ENCODE measurements around the gene ANKRD44. TPM values are rescaled to one million over a fixed set of nuclear protein-coding genes. Genes with fewer than 3 reads are reported as not detected.
"Not testable (repeated sequence)": the region's sequence is repeated elsewhere in the genome, so short reads cannot be mapped to it uniquely, and the experiment has no call there.

The ANKRD44 gene
- total RNA-seq, 1 experiment from 2014 or later: 2.4 TPM

DNA sequence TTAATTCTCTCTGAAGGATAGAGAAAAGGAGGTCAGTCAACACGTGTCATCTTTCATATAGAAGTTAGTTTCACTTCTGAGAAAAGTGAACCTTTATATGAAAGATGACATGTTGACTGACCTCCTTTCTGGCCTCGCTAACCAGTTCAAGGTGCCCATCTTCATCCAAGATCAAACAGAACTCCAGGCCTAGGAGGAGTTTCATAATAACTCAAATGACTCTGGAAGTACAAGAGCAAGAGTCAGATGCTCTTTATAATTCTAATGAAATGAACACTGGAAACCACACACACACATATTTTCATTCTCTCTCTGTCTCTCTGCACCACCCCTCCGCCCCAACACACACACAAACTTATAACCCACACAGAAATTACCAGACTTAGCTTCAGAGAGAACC lies 16.3 kb downstream of the ANKRD44 start:
- Histone ChIP-seq H3K4me3 (ENCODE audit: low read length) (no peak overlapping the region), H3K9me3 (ENCODE audit: low read length) (no peaks in the 10 kb centered on the region), H2AFZ (ENCODE audit: low read length) (no peak overlapping the region), H3F3A (ENCODE audit: low read length, unreplicated experiment) (no peaks in the 10 kb centered on the region), H3K27me3 (ENCODE audit: low read length) (no peaks in the 10 kb centered on the region), H3K4me2 (ENCODE audit: low read length) (no peak overlapping the region), H4K20me1 (ENCODE audit: low read length) (no peaks in the 10 kb centered on the region), H3K9me2 (replicated peaks; ENCODE audit: low read length) (no peaks in the 10 kb centered on the region), H3K27ac (ENCODE audit: low read length) (no peak overlapping the region), H3K79me2 (ENCODE audit: low read length) (no peaks in the 10 kb centered on the region), H3K4me1 (ENCODE audit: insufficient read depth, low read length) (peaks cover 9% of the 10 kb centered on the region), H3K9ac (ENCODE audit: low read length) (no peak overlapping the region), H3K36me3 (ENCODE audit: low read depth, low read length) (no peaks in the 10 kb centered on the region)
- DNase-seq (no peak), ATAC-seq (no peak)
- TF ChIP-seq EZH2phosphoT487 (IDR thresholded peaks at IDR 0.05; ENCODE audit: borderline replicate concordance, low read length) (no peak), EZH2 (IDR thresholded peaks at IDR 0.05; ENCODE audit: low read length, unreplicated experiment) (no peak)
- TF ChIP-seq, protein P1, sequence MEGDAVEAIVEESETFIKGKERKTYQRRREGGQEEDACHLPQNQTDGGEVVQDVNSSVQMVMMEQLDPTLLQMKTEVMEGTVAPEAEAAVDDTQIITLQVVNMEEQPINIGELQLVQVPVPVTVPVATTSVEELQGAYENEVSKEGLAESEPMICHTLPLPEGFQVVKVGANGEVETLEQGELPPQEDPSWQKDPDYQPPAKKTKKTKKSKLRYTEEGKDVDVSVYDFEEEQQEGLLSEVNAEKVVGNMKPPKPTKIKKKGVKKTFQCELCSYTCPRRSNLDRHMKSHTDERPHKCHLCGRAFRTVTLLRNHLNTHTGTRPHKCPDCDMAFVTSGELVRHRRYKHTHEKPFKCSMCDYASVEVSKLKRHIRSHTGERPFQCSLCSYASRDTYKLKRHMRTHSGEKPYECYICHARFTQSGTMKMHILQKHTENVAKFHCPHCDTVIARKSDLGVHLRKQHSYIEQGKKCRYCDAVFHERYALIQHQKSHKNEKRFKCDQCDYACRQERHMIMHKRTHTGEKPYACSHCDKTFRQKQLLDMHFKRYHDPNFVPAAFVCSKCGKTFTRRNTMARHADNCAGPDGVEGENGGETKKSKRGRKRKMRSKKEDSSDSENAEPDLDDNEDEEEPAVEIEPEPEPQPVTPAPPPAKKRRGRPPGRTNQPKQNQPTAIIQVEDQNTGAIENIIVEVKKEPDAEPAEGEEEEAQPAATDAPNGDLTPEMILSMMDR (conservative IDR thresholded peaks at IDR 0.05; ENCODE audit: low read depth, low read length): no peak
- POLR2A ChIA-PET (ENCODE audit: unreplicated experiment): no interaction called here
- no TSS peak for BruUV-seq (replicated peaks)
- CTCF ChIA-PET: no interaction called here
- intact Hi-C loops (cut with micrococcal nuclease): no loop called here

DNA sequence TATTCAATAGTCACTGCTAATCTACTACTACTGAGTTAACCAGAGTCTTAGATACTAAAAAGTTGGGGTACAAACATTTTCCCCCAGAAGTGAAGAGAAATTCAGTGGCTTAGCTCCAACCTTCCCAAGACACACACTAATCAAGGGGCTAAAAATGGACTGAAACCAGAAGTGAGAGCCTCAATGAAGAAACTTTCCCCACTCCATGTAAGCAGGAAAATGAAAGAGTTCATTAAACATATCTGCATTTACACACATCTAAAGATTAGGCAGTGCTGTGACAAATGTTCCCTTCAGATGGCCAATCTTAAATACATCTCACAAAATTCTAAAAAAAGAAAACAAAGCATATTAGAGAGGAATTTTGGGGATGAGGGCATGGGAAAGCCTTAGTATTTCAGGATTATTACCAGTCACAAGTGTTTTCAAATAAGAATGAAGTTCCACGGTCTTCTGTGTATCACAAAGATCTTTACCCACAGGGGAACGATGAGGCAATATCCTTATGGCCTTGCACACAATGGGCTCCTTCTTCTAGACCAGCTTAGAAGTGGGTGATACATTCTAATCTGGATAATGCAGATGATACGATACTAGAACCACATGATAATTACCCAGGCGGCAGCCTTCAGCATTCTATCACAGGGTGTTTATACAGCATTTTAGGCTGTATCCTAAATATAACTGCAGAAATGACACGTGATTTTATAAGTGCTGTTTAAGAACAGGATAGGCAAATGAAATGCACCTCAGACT lies 17.1 kb downstream of the ANKRD44 start:
- Histone ChIP-seq H3K27me3 (ENCODE audit: low read length) (no peaks in the 10 kb centered on the region), H3K27ac (ENCODE audit: low read length) (no peak overlapping the region), H3K4me1 (ENCODE audit: insufficient read depth, low read length) (peaks cover 9% of the 10 kb centered on the region), H3F3A (ENCODE audit: low read length, unreplicated experiment) (no peaks in the 10 kb centered on the region), H3K9me2 (replicated peaks; ENCODE audit: low read length) (no peaks in the 10 kb centered on the region), H3K4me3 (ENCODE audit: low read length) (no peak overlapping the region), H3K36me3 (ENCODE audit: low read depth, low read length) (no peaks in the 10 kb centered on the region), H3K4me2 (ENCODE audit: low read length) (no peak overlapping the region), H4K20me1 (ENCODE audit: low read length) (no peaks in the 10 kb centered on the region), H3K9ac (ENCODE audit: low read length) (no peak overlapping the region), H3K79me2 (ENCODE audit: low read length) (no peaks in the 10 kb centered on the region), H2AFZ (ENCODE audit: low read length) (no peak overlapping the region), H3K9me3 (ENCODE audit: low read length) (no peaks in the 10 kb centered on the region)
- CTCF ChIA-PET: no interaction called here
- no peak for DNase-seq
- POLR2A ChIA-PET (ENCODE audit: unreplicated experiment): no interaction called here
- no peak for ATAC-seq
- BruUV-seq (replicated peaks): no TSS peak
- TF ChIP-seq EZH2phosphoT487 (IDR thresholded peaks at IDR 0.05; ENCODE audit: borderline replicate concordance, low read length) (no peak), EZH2 (IDR thresholded peaks at IDR 0.05; ENCODE audit: low read length, unreplicated experiment) (no peak)
- TF ChIP-seq, protein P1 (conservative IDR thresholded peaks at IDR 0.05; ENCODE audit: low read depth, low read length): no peak
- intact Hi-C loops (cut with micrococcal nuclease): no loop called here

DNA sequence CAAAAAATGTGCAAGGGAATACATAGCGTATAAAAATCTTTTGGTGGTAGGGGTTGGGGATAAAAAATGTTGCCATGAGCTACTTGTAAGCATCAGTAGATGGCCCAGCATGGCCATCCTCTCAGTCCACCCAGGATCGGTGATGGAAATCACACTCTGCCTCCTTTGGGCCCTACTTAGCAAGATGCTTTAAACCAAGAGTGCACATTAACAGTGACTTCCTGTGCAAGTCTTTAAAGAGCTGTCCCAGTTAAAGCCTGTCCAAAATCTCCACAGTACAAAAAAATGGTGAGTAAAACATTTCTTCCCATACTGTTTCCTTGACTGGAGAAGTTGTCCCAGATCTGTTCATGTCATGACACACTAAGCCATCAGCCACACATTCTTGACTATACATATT lies 18.0 kb downstream of the ANKRD44 start:
- Histone ChIP-seq H3K9me2 (replicated peaks; ENCODE audit: low read length) (no peaks in the 10 kb centered on the region), H3K79me2 (ENCODE audit: low read length) (no peaks in the 10 kb centered on the region), H4K20me1 (ENCODE audit: low read length) (no peaks in the 10 kb centered on the region), H3K36me3 (ENCODE audit: low read depth, low read length) (no peaks in the 10 kb centered on the region), H3K9me3 (ENCODE audit: low read length) (no peaks in the 10 kb centered on the region), H3K4me2 (ENCODE audit: low read length) (no peak overlapping the region), H3K27ac (ENCODE audit: low read length) (no peak overlapping the region), H3F3A (ENCODE audit: low read length, unreplicated experiment) (no peaks in the 10 kb centered on the region), H3K4me3 (ENCODE audit: low read length) (no peak overlapping the region), H3K4me1 (ENCODE audit: insufficient read depth, low read length) (peaks cover 16% of the 10 kb centered on the region), H2AFZ (ENCODE audit: low read length) (no peak overlapping the region), H3K27me3 (ENCODE audit: low read length) (no peaks in the 10 kb centered on the region), H3K9ac (ENCODE audit: low read length) (no peak overlapping the region)
- ChIA-PET CTCF (no interaction called here), POLR2A (ENCODE audit: unreplicated experiment) (no interaction called here)
- no TSS peak for BruUV-seq (replicated peaks)
- ATAC-seq (peak; percentile 46), DNase-seq (no peak)
- TF ChIP-seq EZH2phosphoT487 (IDR thresholded peaks at IDR 0.05; ENCODE audit: borderline replicate concordance, low read length) (no peak), EZH2 (IDR thresholded peaks at IDR 0.05; ENCODE audit: low read length, unreplicated experiment) (no peak)
- TF ChIP-seq, protein P1 (conservative IDR thresholded peaks at IDR 0.05; ENCODE audit: low read depth, low read length): no peak
- intact Hi-C loops (cut with micrococcal nuclease): no loop called here

DNA sequence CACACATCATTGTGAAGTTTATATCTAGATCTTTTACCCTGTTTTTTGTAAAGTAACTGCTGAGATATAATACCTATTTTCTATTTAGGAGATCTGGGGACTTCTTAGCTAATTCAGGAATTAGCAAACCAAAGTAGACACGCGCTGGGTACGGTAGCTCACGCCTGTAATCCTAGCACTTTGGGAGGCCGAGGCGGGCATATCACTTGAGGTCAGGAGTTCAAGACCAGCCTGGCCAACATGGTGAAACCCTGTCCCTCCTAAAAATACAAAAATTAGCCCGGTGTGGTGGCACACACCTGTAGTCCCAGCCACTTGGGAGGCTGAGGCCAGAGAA lies 23.0 kb downstream of the ANKRD44 start:
- H3K79me2 ChIP-seq (ENCODE audit: low read length); ATAC-seq; H3F3A ChIP-seq (ENCODE audit: low read length, unreplicated experiment); H4K20me1 ChIP-seq (ENCODE audit: low read length); H3K27me3 ChIP-seq (ENCODE audit: low read length); H3K36me3 ChIP-seq (ENCODE audit: low read depth, low read length); intact Hi-C loops (cut with micrococcal nuclease); POLR2A ChIA-PET (ENCODE audit: unreplicated experiment); H3K4me3 ChIP-seq (ENCODE audit: low read length); BruUV-seq (replicated peaks); H3K9me2 ChIP-seq (replicated peaks; ENCODE audit: low read length); H3K9ac ChIP-seq (ENCODE audit: low read length); DNase-seq; H3K9me3 ChIP-seq (ENCODE audit: low read length); H2AFZ ChIP-seq (ENCODE audit: low read length): not testable (repeated sequence)
- CTCF ChIA-PET: interaction anchor here (0.6 kb wide), 1 partner anchor 119 kb away, joined by 4 read pairs; no protein-coding TSS in a partner anchor
- Histone ChIP-seq H3K27ac (ENCODE audit: low read length) (peak overlapping the region; percentile 52), H3K4me1 (ENCODE audit: insufficient read depth, low read length) (peaks cover 21% of the 10 kb centered on the region), H3K4me2 (ENCODE audit: low read length) (peak overlapping the region; percentile 53)

Measured in PC-3 (cell line).